DND-41 (cell line): ENCODE results near the gene ENAM.

Experiments used
- CTCF ChIP-seq: IDR thresholded peaks from 2 replicates; pipeline ENCODE4 v1.5.1; 2012; ENCODE audit warnings: borderline replicate concordance, low read length, moderate library complexity, mild to moderate bottlenecking; ENCODE audit not compliant: poor library complexity, severe bottlenecking; ENCODE audit errors: extremely low read depth
- EZH2 ChIP-seq: IDR thresholded peaks from 3 replicates; pipeline ENCODE4 v1.6.1; 2012; ENCODE audit warnings: borderline replicate concordance, low read depth, mild to moderate bottlenecking, moderate library complexity, low read length, inconsistent platforms; ENCODE audit not compliant: severe bottlenecking

GRCh38 chr4:70628444-70628843 lies at the start of gene ENAM:
- no peak for TF ChIP-seq CTCF
- TF ChIP-seq EZH2: no peak
